Measurements from ENCODE around the gene PHF21A.
"Not testable (repeated sequence)": the region's sequence is repeated elsewhere in the genome, so short reads cannot be mapped to it uniquely, and the experiment has no call there.

Gene PHF21A

GRCh38 chr11:46119352-46120216, 1.7 kb downstream of the PHF21A start:
- peak; percentile 80 for DNase-seq

GRCh38 chr11:46118702-46119351, 2.4 kb downstream of the PHF21A start:
- no peak for DNase-seq

- DNase-seq = no peak
Observed at GRCh38 chr11:46117842-46118241, 3.4 kb downstream of the PHF21A start.

GRCh38 chr11:46116712-46117037, 4.6 kb downstream of the PHF21A start:
- not testable (repeated sequence) for DNase-seq

GRCh38 chr11:46116007-46116711, 5.1 kb downstream of the PHF21A start:
- DNase-seq = no peak

- no peak for DNase-seq
Observed at GRCh38 chr11:46114961-46115360, 6.3 kb downstream of the PHF21A start.

GRCh38 chr11:46114378-46114777, 6.9 kb downstream of the PHF21A start:
- DNase-seq = no peak

- no peak for DNase-seq
Observed at GRCh38 chr11:46112961-46113607, 8.2 kb downstream of the PHF21A start.

GRCh38 chr11:46108751-46109150, 12.5 kb downstream of the PHF21A start:
- DNase-seq = no peak

GRCh38 chr11:46107780-46108179, 13.5 kb downstream of the PHF21A start:
- no peak for DNase-seq

- DNase-seq = no peak
Observed at GRCh38 chr11:46107408-46107718, 13.9 kb downstream of the PHF21A start.

- DNase-seq = no peak
Observed at GRCh38 chr11:46106530-46107407, 14.5 kb downstream of the PHF21A start.

- DNase-seq = no peak
Observed at GRCh38 chr11:46105926-46106325, 15.3 kb downstream of the PHF21A start.

GRCh38 chr11:46105134-46105628, 16.1 kb downstream of the PHF21A start:
- no peak for DNase-seq

GRCh38 chr11:46102843-46103242, 18.4 kb downstream of the PHF21A start:
- no peak for DNase-seq

GRCh38 chr11:46100670-46101069, 20.6 kb downstream of the PHF21A start:
- no peak for DNase-seq

GRCh38 chr11:46099963-46100316, 21.3 kb downstream of the PHF21A start:
- DNase-seq = no peak

GRCh38 chr11:46090375-46090774, 30.9 kb downstream of the PHF21A start:
- no peak for DNase-seq

GRCh38 chr11:46079662-46080061, 41.6 kb downstream of the PHF21A start:
- DNase-seq = no peak

GRCh38 chr11:46075928-46076327, 45.3 kb downstream of the PHF21A start:
- no peak for DNase-seq

GRCh38 chr11:46075168-46075567, 46.1 kb downstream of the PHF21A start:
- no peak for DNase-seq

GRCh38 chr11:46073632-46074031, 47.6 kb downstream of the PHF21A start:
- no peak for DNase-seq

All from activated CD8-positive, alpha-beta memory T cell treated with anti-CD3 and anti-CD28 coated beads for 24 hours (primary cell).